IPS-15b (cell line): ENCODE data around the gene CHST11.

ENCODE experiments used
- H3K27me3 ChIP-seq: one replicate; pipeline ENCODE4 v1.6.1; 2013; ENCODE audit warnings: low read length; ENCODE audit not compliant: control insufficient read depth, insufficient read depth
- H3K36me3 ChIP-seq: one replicate; pipeline ENCODE4 v1.6.1; 2013; ENCODE audit warnings: low read length; ENCODE audit not compliant: control insufficient read depth, insufficient read depth
- H3K4me1 ChIP-seq: one replicate; pipeline ENCODE4 v1.6.1; 2013; ENCODE audit warnings: mild to moderate bottlenecking, low read length; ENCODE audit not compliant: control insufficient read depth, insufficient read depth
- H3K4me3 ChIP-seq: one replicate; pipeline ENCODE4 v1.5.1; 2013; ENCODE audit warnings: low read depth, low read length
- H3K9ac ChIP-seq: one replicate; pipeline ENCODE4 v1.6.1; 2013; ENCODE audit warnings: low read depth, mild to moderate bottlenecking, low read length
- H3K9me3 ChIP-seq: one replicate; pipeline ENCODE4 v1.6.1; 2013; ENCODE audit warnings: mild to moderate bottlenecking, low read length; ENCODE audit not compliant: control insufficient read depth, insufficient read depth

The CHST11 gene

DNA sequence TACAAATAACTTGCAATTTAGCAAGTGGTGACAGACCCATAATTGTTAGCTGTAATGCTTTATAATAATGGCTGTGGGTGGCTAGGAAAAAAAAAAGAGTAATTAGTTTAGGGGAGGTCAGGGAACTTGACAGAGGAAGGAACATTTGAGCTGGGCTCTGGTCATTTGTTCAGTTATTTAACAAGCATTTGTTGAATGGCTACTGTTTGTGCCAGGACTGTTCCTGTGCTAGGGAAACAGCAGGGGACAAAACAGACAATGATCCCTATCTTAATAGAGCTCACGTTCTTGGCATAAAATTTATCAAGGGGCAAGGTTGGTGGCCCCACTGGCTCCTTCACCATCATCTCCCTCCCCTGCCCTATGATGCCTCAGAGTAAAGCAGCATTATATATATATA is 18.5 kb downstream of the CHST11 start:
- H3K27me3 ChIP-seq: no peaks in the 10 kb centered on the region
- no peaks in the 10 kb centered on the region for H3K36me3 ChIP-seq
- no peak overlapping the region for H3K9ac ChIP-seq
- H3K4me1 ChIP-seq: peaks cover 5% of the 10 kb centered on the region
- no peak overlapping the region for H3K4me3 ChIP-seq
- H3K9me3 ChIP-seq: no peaks in the 10 kb centered on the region

- Histone ChIP-seq H3K4me1 (peaks cover 5% of the 10 kb centered on the region), H3K4me3 (no peak overlapping the region)
Measured at GRCh38 chr12:104477510-104478390, 21.0 kb downstream of the CHST11 start.

GRCh38 chr12:104478396-104479122 is 21.8 kb downstream of the CHST11 start:
- Histone ChIP-seq H3K27me3 (no peaks in the 10 kb centered on the region), H3K4me3 (no peak overlapping the region), H3K9ac (no peak overlapping the region), H3K4me1 (peaks cover 2% of the 10 kb centered on the region), H3K9me3 (no peaks in the 10 kb centered on the region), H3K36me3 (no peaks in the 10 kb centered on the region)

More at GRCh38 chr12:104477510-104478390, 21.0 kb downstream of the CHST11 start:
- no peaks in the 10 kb centered on the region for H3K36me3 ChIP-seq
- no peaks in the 10 kb centered on the region for H3K27me3 ChIP-seq
- no peaks in the 10 kb centered on the region for H3K9me3 ChIP-seq
- H3K9ac ChIP-seq: no peak overlapping the region

- Histone ChIP-seq H3K36me3 (no peaks in the 10 kb centered on the region), H3K4me1 (peaks cover 2% of the 10 kb centered on the region), H3K27me3 (no peaks in the 10 kb centered on the region), H3K4me3 (no peak overlapping the region), H3K9ac (no peak overlapping the region), H3K9me3 (no peaks in the 10 kb centered on the region)
Measured at GRCh38 chr12:104479123-104479662, 22.4 kb downstream of the CHST11 start.

- H3K36me3 ChIP-seq: no peaks in the 10 kb centered on the region
- no peak overlapping the region for H3K4me3 ChIP-seq
- H3K9ac ChIP-seq: no peak overlapping the region
- no peaks in the 10 kb centered on the region for H3K27me3 ChIP-seq
- H3K4me1 ChIP-seq: no peaks in the 10 kb centered on the region
- no peaks in the 10 kb centered on the region for H3K9me3 ChIP-seq
Measured at GRCh38 chr12:104480012-104480411, 23.3 kb downstream of the CHST11 start.

GRCh38 chr12:104480826-104481440 is 24.2 kb downstream of the CHST11 start:
- Histone ChIP-seq H3K4me3 (no peak overlapping the region), H3K27me3 (no peaks in the 10 kb centered on the region), H3K9ac (no peak overlapping the region), H3K36me3 (no peaks in the 10 kb centered on the region), H3K4me1 (peaks cover 6% of the 10 kb centered on the region), H3K9me3 (no peaks in the 10 kb centered on the region)

DNA sequence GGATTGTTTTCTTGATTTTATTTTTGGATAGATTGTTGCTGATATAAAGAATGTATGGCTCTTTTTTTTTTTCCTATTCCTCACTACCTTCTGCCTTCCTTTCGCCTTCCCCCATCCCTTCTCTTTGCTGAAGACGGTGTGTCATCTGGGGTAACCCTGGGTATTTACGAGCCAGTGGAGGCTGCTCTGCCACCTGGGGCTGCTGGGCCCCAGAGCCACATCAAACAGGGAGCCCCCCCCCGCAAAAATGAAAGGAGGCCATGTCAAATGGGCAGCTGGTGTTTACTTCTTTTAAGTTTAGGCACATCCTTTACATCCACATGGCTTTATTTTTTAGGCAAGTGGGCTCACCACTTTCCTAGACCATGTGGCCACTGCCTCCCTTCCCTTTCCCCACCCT is 25.4 kb downstream of the CHST11 start:
- Histone ChIP-seq H3K27me3 (no peaks in the 10 kb centered on the region), H3K9ac (no peak overlapping the region), H3K9me3 (no peaks in the 10 kb centered on the region), H3K4me1 (peaks cover 6% of the 10 kb centered on the region), H3K4me3 (no peak overlapping the region), H3K36me3 (no peaks in the 10 kb centered on the region)

DNA sequence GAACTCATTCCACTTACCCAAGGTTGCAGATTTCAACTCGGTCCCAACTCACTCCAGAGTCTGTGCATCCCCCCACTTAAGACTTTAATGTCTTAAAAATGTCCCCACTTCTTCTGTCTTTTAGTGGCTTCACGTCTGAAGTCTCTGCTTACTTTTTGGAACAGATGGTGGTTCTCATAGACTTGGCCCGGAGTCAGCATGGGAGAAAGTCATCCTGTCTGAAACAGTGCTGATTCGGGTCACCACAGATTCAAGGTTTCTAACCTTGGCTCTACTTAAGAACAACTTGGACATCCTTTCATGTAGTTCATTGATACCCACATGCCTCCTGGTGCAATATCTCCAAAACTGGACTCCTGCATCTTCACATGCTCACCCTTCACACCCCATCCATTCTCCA is 26.0 kb downstream of the CHST11 start:
- Histone ChIP-seq H3K36me3 (no peaks in the 10 kb centered on the region), H3K27me3 (no peaks in the 10 kb centered on the region), H3K4me3 (no peak overlapping the region), H3K9ac (no peak overlapping the region), H3K4me1 (peaks cover 6% of the 10 kb centered on the region), H3K9me3 (no peaks in the 10 kb centered on the region)

- H3K4me1 ChIP-seq: peaks cover 6% of the 10 kb centered on the region
- no peaks in the 10 kb centered on the region for H3K27me3 ChIP-seq
- H3K9ac ChIP-seq: no peak overlapping the region
- no peaks in the 10 kb centered on the region for H3K9me3 ChIP-seq
- H3K36me3 ChIP-seq: no peaks in the 10 kb centered on the region
- no peak overlapping the region for H3K4me3 ChIP-seq
Measured at GRCh38 chr12:104484079-104484478, 27.3 kb downstream of the CHST11 start.

GRCh38 chr12:104485651-104486362 is 29.1 kb downstream of the CHST11 start:
- Histone ChIP-seq H3K4me3 (no peak overlapping the region), H3K9ac (no peak overlapping the region), H3K27me3 (no peaks in the 10 kb centered on the region), H3K4me1 (peaks cover 6% of the 10 kb centered on the region), H3K36me3 (no peaks in the 10 kb centered on the region), H3K9me3 (no peaks in the 10 kb centered on the region)

GRCh38 chr12:104486363-104486750 is 29.6 kb downstream of the CHST11 start:
- no peaks in the 10 kb centered on the region for H3K9me3 ChIP-seq
- peaks cover 6% of the 10 kb centered on the region for H3K4me1 ChIP-seq
- no peaks in the 10 kb centered on the region for H3K36me3 ChIP-seq
- no peaks in the 10 kb centered on the region for H3K27me3 ChIP-seq
- H3K9ac ChIP-seq: no peak overlapping the region
- H3K4me3 ChIP-seq: no peak overlapping the region
